Brain microvascular endothelial cell (primary cell): Measurements from ENCODE around the gene PPM1L.

Source experiments
- DNase-seq: peaks from one replicate; pipeline ENCODE4 v3.0.0-alpha.2; 2020
- H3K27ac ChIP-seq: fragments of 250-450 bp; sonication (Bioruptor Pico); 2 replicates; pipeline ENCODE4 v1.5.1; 2020; ENCODE audit warnings: mild to moderate bottlenecking, moderate library complexity
- H3K27me3 ChIP-seq: fragments of 250-450 bp; sonication (Bioruptor Pico); replicated peaks from 2 replicates; pipeline ENCODE4 v1.5.1; 2020; ENCODE audit warnings: mild to moderate bottlenecking
- H3K36me3 ChIP-seq: fragments of 250-450 bp; sonication (Bioruptor Pico); replicated peaks from 2 replicates; pipeline ENCODE4 v1.5.1; 2020; ENCODE audit warnings: mild to moderate bottlenecking
- H3K4me3 ChIP-seq: 2 replicates; pipeline ENCODE4 v1.5.1; 2011; ENCODE audit warnings: low read depth, mild to moderate bottlenecking, control low read depth, low read length, moderate library complexity
- CTCF ChIP-seq: IDR thresholded peaks from 2 replicates; pipeline ENCODE4 v1.5.1; 2011; ENCODE audit warnings: low read depth, mild to moderate bottlenecking, moderate library complexity, low read length, control low read depth, inconsistent platforms; ENCODE audit errors: missing control alignments
- in situ Hi-C: cut with HindIII; loops from 2 replicates; pipeline ENCODE4 v1.10.0; 2017; ENCODE audit warnings: low sequenced_read_pairs, low pct_ligation_motif_present

Gene PPM1L

GRCh38 chr3:160722331-160722730 is 33.7 kb upstream of the PPM1L start:
- in situ Hi-C loops = no loop called here
- no peak for TF ChIP-seq CTCF

GRCh38 chr3:160725338-160725737 is 30.7 kb upstream of the PPM1L start:
- no peak overlapping the region for H3K4me3 ChIP-seq
- no peak for TF ChIP-seq CTCF
- H3K27me3 ChIP-seq = no peaks in the 10 kb centered on the region
- in situ Hi-C loops = no loop called here
- H3K27ac ChIP-seq = no peak overlapping the region
- no peak for DNase-seq
- no peaks in the 10 kb centered on the region for H3K36me3 ChIP-seq

More at GRCh38 chr3:160722331-160722730, 33.7 kb upstream of the PPM1L start:
- H3K27me3 ChIP-seq = no peaks in the 10 kb centered on the region
- no peak overlapping the region for H3K27ac ChIP-seq
- no peak overlapping the region for H3K4me3 ChIP-seq
- H3K36me3 ChIP-seq = no peaks in the 10 kb centered on the region
- DNase-seq = no peak

GRCh38 chr3:160735826-160736225 is 20.2 kb upstream of the PPM1L start:
- TF ChIP-seq CTCF = no peak

GRCh38 chr3:160738048-160738447 is 18.0 kb upstream of the PPM1L start:
- Histone ChIP-seq H3K27ac (no peak overlapping the region), H3K4me3 (no peak overlapping the region), H3K27me3 (no peaks in the 10 kb centered on the region), H3K36me3 (no peaks in the 10 kb centered on the region)
- no peak for DNase-seq
- no peak for TF ChIP-seq CTCF
- in situ Hi-C loops = no loop called here

More at GRCh38 chr3:160735826-160736225, 20.2 kb upstream of the PPM1L start:
- Histone ChIP-seq H3K27me3 (no peaks in the 10 kb centered on the region), H3K4me3 (no peak overlapping the region), H3K36me3 (no peaks in the 10 kb centered on the region), H3K27ac (no peak overlapping the region)
- no peak for DNase-seq
- in situ Hi-C loops = no loop called here

- TF ChIP-seq CTCF = no peak
- H3K4me3 ChIP-seq = no peak overlapping the region
- peak; percentile 71 for DNase-seq
- in situ Hi-C loops = no loop called here
- H3K27me3 ChIP-seq = no peaks in the 10 kb centered on the region
- no peak overlapping the region for H3K27ac ChIP-seq
- H3K36me3 ChIP-seq = no peaks in the 10 kb centered on the region
Measured at GRCh38 chr3:160739079-160739478, 17.0 kb upstream of the PPM1L start.

GRCh38 chr3:160746976-160747375 is 9.1 kb upstream of the PPM1L start:
- DNase-seq = no peak
- Histone ChIP-seq H3K27me3 (no peaks in the 10 kb centered on the region), H3K4me3 (no peak overlapping the region), H3K27ac (no peak overlapping the region), H3K36me3 (no peaks in the 10 kb centered on the region)
- in situ Hi-C loops = no loop called here
- no peak for TF ChIP-seq CTCF
